Pulmonary artery endothelial cell (primary cell): ENCODE results near the gene MAP7. TPM values are rescaled to one million over a fixed set of nuclear protein-coding genes. Genes with fewer than 3 reads are reported as not detected.
"Not testable (repeated sequence)": the region's sequence is repeated elsewhere in the genome, so short reads cannot be mapped to it uniquely, and the experiment has no call there.

Experiments
- DNase-seq: peaks from one replicate; pipeline ENCODE4 v3.0.0-alpha.2; 2011; ENCODE audit warnings: low read depth, low spot score
- total RNA-seq: library from RNA; depleted of rRNA; stranded (reverse); fragments of >200 nt; gene quantifications from 2 replicates; pipeline ENCODE4 v1.2.3, GENCODE V29; 2014

MAP7 gene
- total RNA-seq, 1 donor from 2014 or later, result 0.66 TPM

DNA sequence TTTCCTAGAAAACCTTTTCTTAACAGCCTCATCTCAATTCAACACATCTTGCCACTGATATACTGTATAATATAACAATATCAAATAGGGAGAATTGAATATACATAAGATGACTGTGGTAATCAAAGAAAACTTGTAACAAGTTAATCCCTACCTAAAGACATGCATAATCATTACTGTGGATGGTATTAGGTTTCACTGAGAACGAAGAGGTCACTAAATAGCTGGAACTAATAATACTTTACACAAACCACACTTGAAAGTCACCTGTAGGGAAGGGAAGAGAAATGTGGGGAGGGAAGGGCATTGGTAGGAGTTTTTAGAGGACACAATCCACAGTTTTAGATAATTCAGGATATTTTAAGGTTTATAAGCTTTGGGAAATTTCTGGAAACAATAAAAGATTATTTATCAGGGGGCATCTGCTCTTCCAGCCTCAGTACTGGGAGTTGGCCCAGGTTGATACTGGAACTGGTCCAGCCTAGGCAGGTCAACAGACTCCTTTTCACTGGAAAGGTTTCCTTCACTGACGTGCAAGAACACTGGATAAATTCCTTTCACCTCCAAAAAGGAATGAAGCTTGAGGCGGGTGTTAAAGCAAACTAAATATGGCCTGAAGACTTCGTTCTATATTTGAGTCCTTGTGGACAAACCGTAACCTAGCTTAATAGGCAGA lies 44.0 kb downstream of the MAP7 start:
- DNase-seq, result no peak

DNA sequence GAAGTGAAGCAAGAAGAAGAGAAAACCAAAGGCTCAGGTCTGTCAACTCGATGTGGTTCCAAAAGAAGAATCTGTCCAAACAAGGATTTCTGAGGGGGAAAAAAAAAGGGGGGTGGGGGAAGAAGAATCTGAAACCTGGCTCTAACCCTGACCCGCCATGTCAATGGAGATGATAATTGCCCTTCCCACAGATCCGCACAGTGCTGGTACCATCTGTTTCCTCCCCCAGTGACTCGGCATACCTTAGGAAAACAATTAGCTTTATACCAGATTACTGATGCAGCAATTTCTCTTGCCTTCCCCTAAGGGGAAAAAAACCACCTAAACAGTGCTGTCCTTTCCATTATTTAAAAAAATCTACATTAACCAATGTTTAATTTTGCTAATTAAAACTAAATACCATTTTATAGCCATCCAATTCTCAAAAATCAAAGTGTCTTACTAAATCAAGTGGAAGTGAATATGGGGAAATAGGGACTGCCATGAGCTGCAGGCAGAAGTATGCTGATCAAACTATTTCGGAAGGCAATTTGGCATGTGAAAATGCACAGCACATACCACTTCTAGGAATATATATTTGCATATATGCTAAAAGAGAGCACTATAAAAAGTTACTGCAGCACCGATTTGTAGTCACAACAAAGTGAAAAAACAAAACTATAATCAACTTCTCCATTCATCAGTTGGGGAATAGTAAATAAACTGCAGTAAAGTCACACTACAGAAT lies 46.8 kb downstream of the MAP7 start:
- DNase-seq, result no peak

- DNase-seq, result no peak
Measured at GRCh38 chr6:136502786-136503185, 47.4 kb downstream of the MAP7 start.

DNA sequence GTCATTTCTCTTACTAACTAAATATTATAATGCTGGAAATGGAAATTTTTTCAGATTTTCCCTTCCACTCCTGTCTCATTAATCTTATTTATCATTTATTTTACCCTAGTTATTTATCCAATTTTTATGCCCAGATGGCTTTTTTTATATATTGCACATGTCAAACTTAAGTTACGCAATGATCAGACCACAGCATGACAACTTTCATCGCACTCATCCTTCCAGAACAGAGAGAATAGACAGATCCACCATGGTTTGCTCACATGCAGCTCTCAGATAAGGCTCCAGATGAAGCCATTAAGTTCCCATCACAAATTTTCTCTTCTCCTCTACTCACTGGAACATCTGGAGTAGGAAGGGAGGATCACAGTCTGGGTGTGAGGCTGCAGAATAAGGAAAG lies 48.7 kb downstream of the MAP7 start:
- no peak for DNase-seq

- DNase-seq, result no peak
Measured at GRCh38 chr6:136501096-136501495, 49.1 kb downstream of the MAP7 start.

- DNase-seq, result no peak
Measured at GRCh38 chr6:136500414-136500813, 49.8 kb downstream of the MAP7 start.

- DNase-seq, result no peak
Measured at GRCh38 chr6:136499370-136499769, 50.9 kb downstream of the MAP7 start.

DNA sequence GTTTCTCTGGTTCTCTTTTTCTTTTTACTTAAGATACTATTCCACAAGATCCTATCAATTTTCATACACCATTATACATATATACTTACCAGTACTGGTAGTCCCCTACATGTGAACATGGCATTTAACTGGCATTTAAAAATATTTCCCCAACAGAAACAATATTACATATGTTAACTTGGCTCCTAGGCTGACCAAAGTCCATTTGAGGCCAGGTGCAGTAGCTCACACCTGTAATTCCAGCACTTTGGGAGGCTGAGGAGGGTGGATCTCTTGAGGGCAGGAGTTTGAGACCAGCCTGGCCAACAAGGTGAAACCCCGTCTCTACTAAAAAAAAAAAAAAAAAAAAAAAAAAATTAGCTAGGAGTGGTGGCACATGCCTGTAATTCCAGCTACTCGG lies 53.8 kb downstream of the MAP7 start:
- not testable (repeated sequence) for DNase-seq

- DNase-seq, result no peak
Measured at GRCh38 chr6:136494710-136495109, 55.5 kb downstream of the MAP7 start.

DNA sequence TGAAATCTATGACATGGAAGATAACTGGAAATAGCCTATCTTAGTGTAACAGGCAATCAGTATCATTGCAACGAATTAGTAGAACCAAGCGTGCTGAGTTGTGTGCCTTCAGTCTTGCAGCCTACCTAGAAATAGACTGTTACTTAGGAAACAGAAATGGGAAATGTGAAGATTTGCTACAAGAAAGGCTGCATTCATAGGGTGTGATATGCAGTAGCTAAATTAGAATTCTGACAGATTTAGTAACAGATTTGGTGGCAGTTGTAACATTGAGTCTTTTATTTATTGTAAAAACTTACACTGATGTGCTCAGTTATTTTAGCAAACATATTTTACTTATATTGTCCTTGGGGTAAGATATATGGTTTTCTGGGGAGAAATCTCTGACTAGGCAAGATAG lies 56.2 kb downstream of the MAP7 start:
- no peak for DNase-seq

DNA sequence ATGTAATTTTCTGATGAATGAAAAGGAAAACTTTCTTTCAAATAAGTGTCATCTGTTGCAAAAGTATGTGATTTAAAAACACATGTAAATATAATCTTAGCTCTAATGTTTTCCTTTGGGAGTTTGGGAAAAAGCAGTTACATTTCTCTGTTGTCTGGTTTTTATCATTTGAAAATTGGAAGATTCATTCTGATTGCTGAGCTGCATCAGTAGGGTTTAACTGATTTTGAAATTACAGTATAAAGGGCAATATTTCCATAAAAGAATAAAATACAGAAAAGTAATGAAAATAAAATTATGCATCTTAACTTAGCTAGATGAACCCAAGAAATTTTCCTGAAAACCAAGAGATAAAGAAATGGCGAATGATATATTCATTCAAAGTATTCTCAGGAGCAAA lies 57.8 kb downstream of the MAP7 start:
- DNase-seq, result no peak

DNA sequence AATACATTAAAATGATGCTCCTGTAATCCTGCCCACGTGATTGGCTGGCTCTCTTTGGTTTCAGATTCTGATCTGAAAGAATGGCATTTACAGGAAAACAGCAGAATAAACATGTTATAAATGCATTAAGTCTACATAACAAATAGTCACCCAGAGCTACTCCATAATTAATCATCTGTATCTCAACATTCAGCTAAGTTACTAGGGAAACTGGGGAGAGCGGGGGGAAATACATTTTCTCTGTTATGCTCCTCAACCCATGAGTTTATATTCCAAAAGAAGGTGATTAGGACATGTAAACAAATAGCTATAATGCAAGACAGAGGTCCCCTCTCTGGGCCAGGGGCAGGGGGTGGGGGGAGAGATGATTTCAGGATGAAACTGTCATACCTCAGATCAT lies 58.5 kb downstream of the MAP7 start:
- DNase-seq, result no peak

DNA sequence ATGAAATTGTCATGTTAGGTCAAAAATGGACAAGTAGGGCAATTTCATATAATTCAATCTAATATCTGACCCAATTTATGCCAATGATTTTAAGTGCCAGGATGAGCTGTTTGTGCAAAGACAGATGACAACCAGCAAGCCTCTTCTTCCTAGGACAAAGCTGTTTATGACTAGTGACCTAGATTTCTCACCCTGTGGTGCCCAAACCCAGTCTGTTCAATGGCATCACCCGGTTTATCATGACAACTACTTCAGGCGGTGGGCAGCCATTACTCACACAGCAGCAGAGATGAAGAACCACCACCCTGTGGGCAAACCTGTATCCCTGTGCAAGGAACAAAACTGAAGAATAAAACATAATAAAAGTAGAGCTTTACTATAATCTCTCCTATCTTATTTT lies 59.0 kb downstream of the MAP7 start:
- no peak for DNase-seq

DNA sequence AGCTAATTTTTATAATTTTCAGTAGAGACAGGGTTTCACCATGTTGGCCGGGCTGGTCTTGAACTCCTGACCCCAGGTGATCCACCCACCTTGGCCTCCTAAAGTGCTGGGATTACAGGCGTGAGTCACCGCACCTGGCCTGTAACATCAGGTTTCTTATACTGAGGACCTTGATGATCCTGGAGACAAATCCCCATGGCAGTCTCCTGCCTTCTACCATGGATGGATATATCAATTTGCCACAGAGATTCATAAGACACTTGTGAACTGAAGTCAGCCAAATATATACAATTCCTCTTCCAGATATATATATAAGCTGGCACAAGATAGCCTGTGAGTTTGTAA lies 60.6 kb downstream of the MAP7 start:
- DNase-seq, result not testable (repeated sequence)

- no peak for DNase-seq
Measured at GRCh38 chr6:136487759-136488425, 62.3 kb downstream of the MAP7 start.

GRCh38 chr6:136486357-136486756 lies 63.9 kb downstream of the MAP7 start:
- DNase-seq, result no peak

DNA sequence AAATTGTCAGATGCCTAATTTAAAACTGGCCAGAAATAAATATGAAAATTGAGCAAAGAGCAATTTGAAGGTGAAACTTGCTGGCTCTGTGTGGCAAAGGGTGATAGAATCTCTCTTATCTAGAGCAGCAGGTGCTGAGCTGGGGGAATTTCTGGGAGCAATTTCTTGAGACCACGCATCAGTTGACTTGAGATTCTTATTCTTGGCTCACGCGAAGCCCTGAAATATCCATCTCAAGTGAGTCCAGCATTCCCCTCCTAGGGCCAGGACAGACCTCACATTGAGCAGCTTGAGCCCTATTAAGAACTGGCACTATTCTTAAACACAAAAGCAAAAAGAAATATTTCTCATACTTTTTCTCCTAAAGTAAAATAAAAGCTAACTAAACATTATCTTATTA lies 66.3 kb downstream of the MAP7 start:
- DNase-seq, result no peak

GRCh38 chr6:136483005-136483404 lies 67.2 kb downstream of the MAP7 start:
- not testable (repeated sequence) for DNase-seq

GRCh38 chr6:136477548-136477947 lies 72.7 kb downstream of the MAP7 start:
- no peak for DNase-seq

GRCh38 chr6:136475686-136476085 lies 74.5 kb downstream of the MAP7 start:
- DNase-seq, result no peak

DNA sequence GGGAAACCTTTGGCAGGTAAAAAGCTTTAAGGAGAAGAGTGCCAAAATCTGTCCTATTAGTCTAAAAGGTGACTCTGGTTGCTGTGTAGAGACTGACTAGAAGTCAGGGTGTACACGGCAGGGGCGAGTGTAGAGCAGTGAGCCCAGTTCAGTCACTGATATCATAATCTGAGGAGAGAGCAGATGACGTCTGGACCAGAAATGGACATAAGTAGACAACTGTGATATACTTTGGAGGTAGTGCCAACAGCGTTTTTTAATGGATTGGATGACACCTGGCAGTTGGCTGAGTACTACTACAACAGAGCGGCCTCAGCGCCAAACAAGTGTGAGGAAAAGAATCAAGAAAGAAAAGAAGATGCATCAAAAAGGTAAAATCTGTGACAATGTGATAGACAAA lies 76.0 kb downstream of the MAP7 start:
- DNase-seq, result no peak

DNA sequence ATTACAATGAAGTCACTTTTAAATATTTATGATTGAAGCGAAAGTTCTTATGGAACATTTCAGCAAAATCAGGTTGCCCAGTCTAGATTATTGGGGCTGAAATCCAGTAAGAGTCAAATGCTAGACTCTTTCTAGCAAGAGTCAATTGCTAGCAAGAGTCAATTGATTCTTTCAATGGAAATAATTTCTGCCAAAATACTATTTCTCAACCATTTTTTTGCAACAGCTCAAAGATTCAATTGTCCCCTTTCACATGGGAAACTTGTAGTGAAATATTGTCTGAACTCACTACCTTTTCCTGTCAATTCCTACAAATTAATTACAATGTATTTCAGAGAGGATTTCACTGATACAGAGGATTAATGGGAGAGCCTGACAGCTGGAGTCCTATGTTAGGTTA lies 78.3 kb downstream of the MAP7 start:
- DNase-seq, result no peak

DNA sequence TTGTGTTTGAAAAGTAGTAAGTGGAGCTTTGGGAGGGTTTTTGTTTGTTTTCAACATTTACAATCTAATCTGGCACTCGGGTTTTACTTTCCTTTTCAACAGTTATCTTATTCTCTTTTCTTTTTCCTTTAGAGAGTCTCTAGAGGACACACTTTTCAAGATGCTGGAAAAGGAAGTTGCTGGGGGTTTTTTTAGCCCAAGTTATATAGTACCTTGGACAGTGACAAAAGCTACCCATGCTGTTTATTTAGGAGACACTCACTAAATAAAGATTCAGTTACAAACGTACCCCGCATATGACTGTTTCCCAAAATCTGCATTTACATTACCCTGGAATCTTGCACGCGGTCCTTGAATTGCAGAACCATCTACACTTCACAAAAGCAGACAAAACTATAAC lies 78.8 kb downstream of the MAP7 start:
- no peak for DNase-seq
